Hepatocyte (in vitro differentiated cells): ENCODE data around the gene CYP2A13. TPM values are rescaled to one million over a fixed set of nuclear protein-coding genes. Genes with fewer than 3 reads are reported as not detected.
"Not testable (repeated sequence)": the region's sequence is repeated elsewhere in the genome, so short reads cannot be mapped to it uniquely, and the experiment has no call there.

Experiments
- DNase-seq: peaks from one replicate; pipeline ENCODE4 v3.0.0-alpha.2; 2016; ENCODE audit warnings: low spot score
- H2AFZ ChIP-seq: fragments of 200-600 bp; sonication (generic); 2 replicates; pipeline ENCODE4 v1.6.0; 2016; ENCODE audit warnings: antibody characterized with exemption, mild to moderate bottlenecking
- H3K27ac ChIP-seq: fragments of 200-600 bp; sonication (generic); 2 replicates; pipeline ENCODE4 v1.5.1; 2016; ENCODE audit warnings: mild to moderate bottlenecking
- H3K27me3 ChIP-seq: fragments of 200-600 bp; sonication (generic); 2 replicates; pipeline ENCODE4 v1.6.1; 2016
- H3K36me3 ChIP-seq: fragments of 200-600 bp; sonication (generic); replicated peaks from 2 replicates; pipeline ENCODE4 v1.5.1; 2016; ENCODE audit warnings: low read depth; ENCODE audit not compliant: insufficient read depth
- H3K4me1 ChIP-seq: fragments of 200-600 bp; sonication (generic); 2 replicates; pipeline ENCODE4 v1.5.1; 2016; ENCODE audit warnings: mild to moderate bottlenecking, moderate library complexity; ENCODE audit not compliant: insufficient read depth
- H3K4me2 ChIP-seq: fragments of 200-600 bp; sonication (generic); 2 replicates; pipeline ENCODE4 v1.6.0; 2016
- H3K4me3 ChIP-seq: fragments of 200-600 bp; sonication (generic); 2 replicates; pipeline ENCODE4 v1.5.1; 2016; ENCODE audit warnings: mild to moderate bottlenecking
- H3K79me2 ChIP-seq: fragments of 200-600 bp; sonication (generic); 2 replicates; pipeline ENCODE4 v1.6.0; 2017; ENCODE audit warnings: mild to moderate bottlenecking
- H3K9me2 ChIP-seq: fragments of 200-600 bp; sonication (generic); replicated peaks from 2 replicates; pipeline ENCODE4 v1.6.0; 2017; ENCODE audit warnings: mild to moderate bottlenecking; ENCODE audit not compliant: insufficient read depth
- H3K9me3 ChIP-seq: fragments of 200-600 bp; sonication (generic); 2 replicates; pipeline ENCODE4 v1.5.1; 2016; ENCODE audit warnings: low read depth, mild to moderate bottlenecking
- H4K20me1 ChIP-seq: fragments of 200-600 bp; sonication (generic); 2 replicates; pipeline ENCODE4 v1.6.0; 2016; ENCODE audit warnings: mild to moderate bottlenecking; ENCODE audit not compliant: insufficient read depth, poor library complexity, severe bottlenecking
- EZH2 ChIP-seq: fragments of 200-600 bp; sonication (generic); IDR thresholded peaks from 2 replicates; pipeline ENCODE4 v1.6.1; 2016; ENCODE audit warnings: antibody characterized with exemption, mild to moderate bottlenecking, borderline replicate concordance
- EZH2phosphoT487 ChIP-seq: fragments of 200-600 bp; sonication (generic); IDR thresholded peaks from one replicate; pipeline ENCODE4 v1.6.1; 2018; ENCODE audit warnings: antibody characterized with exemption, mild to moderate bottlenecking, low read depth, moderate library complexity; ENCODE audit not compliant: unreplicated experiment, severe bottlenecking
- WGBS: methylation state at CpG from one replicate; pipeline ENCODE4 v1.1.6; 2016; ENCODE audit warnings: low lambda C conversion rate; ENCODE audit errors: missing lambda C conversion rate; 5-methylcytosine and 5-hydroxymethylcytosine counted together
- polyA plus RNA-seq: library from polyadenylated mRNA; unstranded; fragments of >200 nt; fragmentation: Nextera tagmentation; extraction: Ambion mirVana; gene quantifications from 2 replicates; pipeline ENCODE4 v1.2.1, GENCODE V29; 2016
- total RNA-seq: library from RNA; depleted of rRNA; stranded (reverse); fragments of >200 nt; gene quantifications from 2 replicates; pipeline ENCODE4 v1.2.3, GENCODE V29; 2014
- TF ChIP-seq, protein P1 (sequence below): fragments of 200-600 bp; sonication (generic); IDR thresholded peaks from 2 replicates; pipeline ENCODE4 v1.5.1; 2016; ENCODE audit warnings: antibody characterized with exemption, mild to moderate bottlenecking; ENCODE audit not compliant: poor library complexity

The CYP2A13 gene
- total and polyA plus RNA-seq, 2 experiments from 2014 or later: not detected

DNA sequence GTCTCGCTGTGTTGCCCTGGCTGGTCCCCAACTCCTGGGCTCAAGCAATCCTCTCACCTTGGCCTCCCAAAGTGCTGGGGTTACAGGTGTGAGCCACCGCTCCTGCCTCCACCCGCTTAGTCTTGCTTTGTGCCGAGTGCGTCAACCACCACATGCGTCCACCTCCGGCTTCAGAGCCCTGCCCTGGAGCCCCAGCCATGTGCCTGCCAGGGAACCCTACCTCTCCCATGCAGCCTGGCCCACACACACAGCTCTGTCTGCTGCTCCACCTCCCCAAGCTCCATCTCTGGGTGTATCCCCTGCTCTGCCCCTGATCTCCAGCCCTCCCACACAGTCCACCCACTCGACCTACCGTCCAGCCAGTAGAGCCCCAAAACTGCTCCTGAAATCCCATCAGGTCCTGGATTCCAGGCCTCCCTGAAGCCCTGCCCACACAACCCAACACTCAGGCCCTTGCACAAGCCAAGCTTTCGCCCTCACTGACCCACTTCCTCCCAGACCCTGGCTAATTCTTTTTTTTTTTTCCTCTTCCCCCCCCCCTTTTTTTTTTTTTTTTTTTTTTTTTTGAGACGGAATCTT, 35.6 kb downstream of the CYP2A13 start:
- Histone ChIP-seq H3K36me3 (no peaks in the 10 kb centered on the region), H3K9me2 (no peaks in the 10 kb centered on the region), H3K9me3 (no peaks in the 10 kb centered on the region), H4K20me1 (no peaks in the 10 kb centered on the region), H2AFZ (no peak overlapping the region), H3K27ac (no peak overlapping the region), H3K79me2 (no peaks in the 10 kb centered on the region), H3K4me3 (no peak overlapping the region), H3K4me1 (no peaks in the 10 kb centered on the region), H3K27me3 (no peaks in the 10 kb centered on the region), H3K4me2 (no peak overlapping the region)
- TF ChIP-seq EZH2phosphoT487 (no peak), EZH2 (no peak)
- TF ChIP-seq, protein P1, sequence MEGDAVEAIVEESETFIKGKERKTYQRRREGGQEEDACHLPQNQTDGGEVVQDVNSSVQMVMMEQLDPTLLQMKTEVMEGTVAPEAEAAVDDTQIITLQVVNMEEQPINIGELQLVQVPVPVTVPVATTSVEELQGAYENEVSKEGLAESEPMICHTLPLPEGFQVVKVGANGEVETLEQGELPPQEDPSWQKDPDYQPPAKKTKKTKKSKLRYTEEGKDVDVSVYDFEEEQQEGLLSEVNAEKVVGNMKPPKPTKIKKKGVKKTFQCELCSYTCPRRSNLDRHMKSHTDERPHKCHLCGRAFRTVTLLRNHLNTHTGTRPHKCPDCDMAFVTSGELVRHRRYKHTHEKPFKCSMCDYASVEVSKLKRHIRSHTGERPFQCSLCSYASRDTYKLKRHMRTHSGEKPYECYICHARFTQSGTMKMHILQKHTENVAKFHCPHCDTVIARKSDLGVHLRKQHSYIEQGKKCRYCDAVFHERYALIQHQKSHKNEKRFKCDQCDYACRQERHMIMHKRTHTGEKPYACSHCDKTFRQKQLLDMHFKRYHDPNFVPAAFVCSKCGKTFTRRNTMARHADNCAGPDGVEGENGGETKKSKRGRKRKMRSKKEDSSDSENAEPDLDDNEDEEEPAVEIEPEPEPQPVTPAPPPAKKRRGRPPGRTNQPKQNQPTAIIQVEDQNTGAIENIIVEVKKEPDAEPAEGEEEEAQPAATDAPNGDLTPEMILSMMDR: no peak
- WGBS: 94% methylated on average over 11 of the region's 11 CpGs
- DNase-seq: no peak

DNA sequence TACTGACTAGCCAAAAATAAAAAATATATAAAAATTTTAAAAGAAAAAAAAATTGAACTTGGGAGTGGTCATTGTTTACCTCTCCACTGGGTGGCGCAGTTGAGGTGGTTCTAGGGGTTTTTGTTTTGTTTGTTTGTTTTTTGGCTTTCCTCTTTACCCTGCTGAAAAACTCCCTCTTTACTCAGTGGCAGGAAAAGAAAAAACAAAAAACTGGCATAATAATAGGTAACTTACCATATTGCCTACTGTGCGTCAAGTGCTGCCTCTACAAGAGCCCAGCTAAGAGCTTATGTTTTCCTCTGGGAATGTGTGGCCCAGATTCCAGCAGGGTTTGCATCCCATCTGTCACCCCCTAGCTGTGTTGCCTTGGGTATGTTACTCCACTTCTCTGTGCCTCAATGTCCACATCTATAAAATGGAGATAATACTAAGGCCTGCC, 38.5 kb downstream of the CYP2A13 start:
- H3K9me2 ChIP-seq, H3K4me1 ChIP-seq, H3K27me3 ChIP-seq, DNase-seq, H3K9me3 ChIP-seq, H3K79me2 ChIP-seq, H3K36me3 ChIP-seq, H2AFZ ChIP-seq, H4K20me1 ChIP-seq, H3K27ac ChIP-seq, H3K4me3 ChIP-seq, H3K4me2 ChIP-seq: not testable (repeated sequence)
- TF ChIP-seq, protein P1: peak; percentile 68
- 43% methylated on average over 2 of the region's 2 CpGs for WGBS

DNA sequence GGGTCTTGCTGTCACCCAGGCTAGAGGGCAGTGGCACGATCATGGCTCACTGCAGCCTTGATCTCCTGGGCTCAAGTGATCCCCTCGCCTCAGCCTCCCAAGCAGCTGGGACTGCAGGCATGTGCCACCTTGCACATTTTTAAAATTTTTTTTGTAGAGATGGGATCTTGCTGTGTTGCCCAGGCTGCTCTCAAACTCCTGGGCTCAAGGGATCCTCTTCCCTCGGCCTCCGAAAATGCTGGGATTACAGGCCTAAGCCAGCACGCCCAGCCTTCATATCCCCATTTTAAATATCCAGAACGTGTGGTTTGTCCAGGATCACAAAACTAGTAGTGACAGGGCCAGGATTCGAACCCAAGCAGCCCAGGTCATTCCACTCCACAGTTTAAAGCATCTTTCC, 39.1 kb downstream of the CYP2A13 start:
- 79% methylated on average over 7 of the region's 7 CpGs for WGBS

DNA sequence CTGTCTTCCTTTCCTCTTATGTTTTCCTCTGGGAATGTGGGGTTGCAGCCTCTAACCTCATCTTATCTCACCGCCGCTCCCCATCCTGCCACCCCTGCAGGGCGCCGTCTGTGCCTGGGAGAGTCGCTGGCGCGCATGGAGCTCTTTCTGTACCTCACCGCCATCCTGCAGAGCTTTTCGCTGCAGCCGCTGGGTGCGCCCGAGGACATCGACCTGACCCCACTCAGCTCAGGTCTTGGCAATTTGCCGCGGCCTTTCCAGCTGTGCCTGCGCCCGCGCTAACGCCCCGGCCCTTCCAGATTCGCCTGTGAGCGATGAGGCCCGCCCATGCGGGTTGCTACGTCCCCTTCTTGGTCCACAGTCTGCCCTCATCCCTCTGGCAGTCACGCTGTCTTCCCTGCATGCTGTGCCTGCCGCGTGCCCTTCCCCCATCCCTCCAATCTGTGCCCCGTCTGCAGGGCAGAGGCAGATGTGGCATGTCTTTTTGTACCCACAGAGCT, 39.6 kb downstream of the CYP2A13 start:
- TF ChIP-seq, protein P1: peak; percentile 38
- H3K9me3 ChIP-seq, H3K4me3 ChIP-seq, H3K36me3 ChIP-seq, H3K79me2 ChIP-seq, H4K20me1 ChIP-seq, H2AFZ ChIP-seq, H3K9me2 ChIP-seq, H3K27me3 ChIP-seq, H3K27ac ChIP-seq, H3K4me1 ChIP-seq: not testable (repeated sequence)
- peak overlapping the region; percentile 56 for H3K4me2 ChIP-seq
- DNase-seq: peak; percentile 90
- WGBS: 4% methylated on average over 29 of the region's 29 CpGs

More for the DNA sequence above, 39.1 kb downstream of the CYP2A13 start:
- not testable (repeated sequence) for H3K27me3 ChIP-seq, DNase-seq, H3K9me2 ChIP-seq, H4K20me1 ChIP-seq, H3K79me2 ChIP-seq, H3K4me1 ChIP-seq, H3K4me3 ChIP-seq, H3K36me3 ChIP-seq, H3K27ac ChIP-seq, H3K9me3 ChIP-seq, H2AFZ ChIP-seq
- H3K4me2 ChIP-seq: peak overlapping the region; percentile 56
